GM10847 (cell line): ENCODE data around the gene CDX1.

Experiments
- POLR2A ChIP-seq: IDR thresholded peaks from 2 replicates; pipeline ENCODE4 v1.6.1; 2011; ENCODE audit not compliant: insufficient read length; ENCODE audit errors: extremely low read depth

The CDX1 gene

DNA sequence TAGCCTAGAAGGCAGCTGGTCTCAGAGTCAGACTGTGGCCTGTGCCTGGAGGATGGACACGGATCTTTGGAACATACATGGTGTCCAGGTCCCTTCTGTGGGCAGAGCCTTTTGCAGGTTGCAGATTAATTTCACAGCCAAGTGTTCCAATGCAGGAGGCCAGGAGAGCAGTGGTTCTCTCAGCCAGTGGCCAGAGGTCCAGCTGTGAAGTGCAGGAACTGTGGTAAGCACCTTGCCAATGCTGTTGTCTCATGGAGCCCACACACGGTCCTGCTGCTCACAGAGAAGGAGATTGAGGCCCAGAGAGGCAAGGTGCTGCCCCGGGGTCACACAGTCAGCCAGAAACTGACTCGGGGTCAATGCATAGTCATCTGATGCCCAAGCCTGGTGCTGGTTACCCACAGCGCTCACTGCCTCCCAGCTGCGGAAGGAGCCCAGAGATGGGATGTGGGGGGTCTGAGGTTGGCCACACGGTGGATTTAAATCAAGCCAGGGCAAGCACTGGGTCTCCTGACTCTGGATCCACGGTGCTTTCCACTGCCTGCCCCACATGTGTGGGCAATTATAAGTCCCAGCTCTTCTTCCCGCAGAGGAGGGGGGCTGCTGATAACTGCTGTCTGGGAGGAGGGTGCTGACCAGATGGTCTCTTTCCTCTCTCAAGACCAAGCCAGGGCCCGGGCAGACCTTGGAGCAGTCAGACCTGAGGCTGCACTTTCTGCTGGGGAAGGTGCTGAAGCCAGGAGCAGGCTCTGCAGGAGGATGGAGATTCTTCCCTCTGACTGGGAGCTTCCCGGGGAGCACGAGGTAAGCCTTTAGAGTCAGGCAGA, 13.7 kb upstream of the CDX1 start:
- TF ChIP-seq POLR2A: no peak

DNA sequence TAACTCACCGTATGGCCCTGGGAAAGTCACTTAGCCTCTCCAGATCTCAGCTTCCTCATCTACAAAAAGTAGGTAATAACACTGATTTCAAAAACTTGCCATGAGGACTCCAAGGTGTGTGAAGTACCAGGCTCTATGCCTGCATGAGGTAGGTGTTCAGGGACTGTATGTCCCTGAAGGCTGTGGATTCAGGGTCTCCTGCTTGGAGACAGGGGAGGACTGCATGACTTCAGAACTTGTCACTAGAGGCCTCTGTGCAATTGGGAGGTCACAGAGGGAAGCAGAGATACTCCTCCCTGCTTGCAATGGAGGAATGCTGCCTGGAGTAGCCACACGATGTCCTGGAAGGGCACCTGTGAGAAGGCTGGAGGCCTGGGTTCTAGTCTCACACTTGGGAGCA, 13.1 kb upstream of the CDX1 start:
- TF ChIP-seq POLR2A: no peak

DNA sequence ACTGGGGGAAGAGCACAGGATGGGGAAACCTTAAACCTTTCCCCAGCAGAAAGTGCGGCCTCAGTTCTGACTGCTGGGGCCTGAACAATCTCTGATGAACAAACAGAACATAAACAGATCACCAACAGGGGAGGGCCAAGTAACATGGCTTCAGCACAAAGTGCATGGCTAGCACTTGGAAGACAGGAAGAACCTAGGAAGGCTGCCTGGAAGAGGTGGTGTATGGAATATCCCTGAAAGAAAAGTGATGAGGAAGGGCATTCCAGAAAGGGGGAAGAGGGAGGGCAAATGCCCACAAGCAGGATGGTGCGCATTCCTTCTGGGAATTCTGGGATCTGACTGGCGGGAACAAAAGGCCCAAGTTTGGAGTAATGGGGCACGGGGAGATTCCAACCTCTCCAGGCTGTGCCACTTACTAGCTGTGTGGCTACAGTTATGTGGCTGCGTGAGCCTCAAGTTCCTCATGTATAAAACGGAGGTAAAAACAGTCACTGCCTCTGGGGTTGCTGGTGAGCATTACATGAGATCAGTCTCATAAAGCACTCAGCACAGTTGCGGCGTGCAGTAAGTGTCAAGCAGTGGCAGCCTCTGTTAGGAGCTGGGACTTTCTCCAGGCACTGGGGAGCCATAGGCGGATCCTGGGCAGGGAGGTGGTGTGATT, 12.5 kb upstream of the CDX1 start:
- no peak for TF ChIP-seq POLR2A

DNA sequence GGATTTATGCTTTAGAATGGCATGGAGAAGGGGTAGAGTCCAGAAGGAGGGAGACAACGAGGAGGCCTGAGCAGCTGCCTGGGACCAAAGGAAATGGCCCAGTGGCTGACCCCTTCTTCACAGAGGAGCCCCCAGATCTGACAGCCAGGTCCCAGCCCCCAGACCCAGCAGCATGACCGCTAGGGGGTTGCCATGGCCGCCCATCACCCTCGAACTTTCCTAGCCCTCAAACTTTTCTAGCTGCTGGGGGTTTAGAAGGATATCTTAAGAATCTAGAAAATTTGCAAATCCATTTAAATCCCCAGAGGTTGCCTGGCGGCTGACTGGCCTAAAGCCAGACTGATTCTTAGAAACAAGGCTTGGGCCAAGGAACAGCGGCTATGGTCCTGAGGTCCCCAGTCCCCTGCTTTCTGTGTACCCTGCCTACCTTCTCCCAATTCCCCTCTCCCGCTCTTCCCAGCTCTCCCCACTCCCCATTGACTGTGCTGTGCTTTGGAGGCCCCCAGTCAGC, 11.9 kb upstream of the CDX1 start:
- no peak for TF ChIP-seq POLR2A

DNA sequence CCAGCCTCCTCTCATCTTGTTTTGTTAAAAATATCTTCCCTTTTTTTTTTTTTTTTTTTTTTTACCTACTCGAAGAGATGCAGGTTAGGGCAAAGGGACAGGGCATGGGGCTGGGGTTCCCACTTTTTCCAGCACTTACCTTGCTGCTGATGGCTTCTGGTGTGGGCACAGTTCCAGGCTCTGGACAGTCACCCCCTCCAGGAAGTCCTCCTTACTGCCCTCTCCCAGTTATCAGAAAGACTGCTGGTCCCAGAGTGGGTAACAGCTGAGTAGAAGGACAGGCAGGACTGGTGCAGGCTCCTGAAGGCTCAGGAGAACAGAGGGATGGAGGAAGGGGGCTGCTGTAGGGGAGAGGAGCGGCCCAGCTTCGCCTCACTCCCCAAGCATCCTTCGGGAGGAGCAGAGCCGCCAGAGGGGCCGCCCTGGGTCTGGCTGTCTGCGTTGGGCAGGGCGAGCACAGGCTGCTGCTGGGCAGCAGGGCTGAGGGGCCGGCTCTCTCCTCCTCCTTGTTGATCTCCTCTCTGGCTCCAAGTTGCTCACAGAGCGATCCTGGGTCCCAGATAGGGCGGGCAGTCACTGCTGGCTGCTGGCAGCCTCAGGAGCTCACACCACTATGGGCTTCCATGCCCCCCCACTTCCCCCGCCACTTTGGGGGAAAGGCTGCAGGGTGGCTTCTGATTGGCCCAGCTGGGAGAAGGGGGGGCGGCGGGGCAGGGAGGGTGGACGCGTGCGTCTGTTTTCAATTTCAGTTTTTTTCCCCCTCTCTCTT, 11.1 kb upstream of the CDX1 start, which contains the start of gene PDGFRB:
PDGFRB (minus strand) TSS at position 588 of the 769 bp plus-strand sequence. CDS start 18,798 bp downstream, outside the sequence.
- TF ChIP-seq POLR2A: no peak

DNA sequence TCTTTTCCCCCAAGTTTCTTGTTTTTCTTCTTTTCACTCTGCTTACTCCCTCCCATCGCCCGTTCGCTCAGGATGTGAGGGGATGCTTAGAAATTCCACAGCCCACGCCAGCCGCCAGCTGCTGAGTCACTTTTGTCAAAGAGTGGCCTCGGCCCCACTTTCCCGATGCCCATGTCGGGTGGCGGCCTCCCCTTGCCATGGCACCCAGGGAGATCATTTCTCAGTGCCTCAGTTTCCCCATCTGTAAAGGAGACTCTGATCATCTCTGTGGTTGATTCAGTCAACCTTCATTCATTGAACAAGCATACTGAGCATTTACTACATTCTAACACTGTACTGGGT, 10.6 kb upstream of the CDX1 start:
- TF ChIP-seq POLR2A: no peak

DNA sequence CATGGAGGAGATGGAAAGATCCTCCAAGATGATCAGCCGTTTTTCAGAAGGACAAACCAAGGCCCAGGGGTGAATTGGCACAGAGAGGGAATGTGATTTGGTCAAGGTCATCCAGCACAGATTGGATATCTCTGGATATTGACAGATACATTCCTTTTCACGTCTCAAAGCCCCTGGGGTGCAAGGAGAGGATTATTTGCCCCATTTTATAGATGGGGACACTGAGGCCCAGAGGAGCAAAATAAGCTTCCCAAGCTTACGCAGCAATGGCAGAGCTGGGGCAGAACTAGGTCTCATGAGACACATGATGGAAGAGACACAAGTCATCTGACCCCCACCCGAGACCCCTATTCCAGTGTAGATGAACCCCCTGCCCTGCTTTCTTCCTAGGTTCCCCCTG, 10.0 kb upstream of the CDX1 start:
- TF ChIP-seq POLR2A: no peak

DNA sequence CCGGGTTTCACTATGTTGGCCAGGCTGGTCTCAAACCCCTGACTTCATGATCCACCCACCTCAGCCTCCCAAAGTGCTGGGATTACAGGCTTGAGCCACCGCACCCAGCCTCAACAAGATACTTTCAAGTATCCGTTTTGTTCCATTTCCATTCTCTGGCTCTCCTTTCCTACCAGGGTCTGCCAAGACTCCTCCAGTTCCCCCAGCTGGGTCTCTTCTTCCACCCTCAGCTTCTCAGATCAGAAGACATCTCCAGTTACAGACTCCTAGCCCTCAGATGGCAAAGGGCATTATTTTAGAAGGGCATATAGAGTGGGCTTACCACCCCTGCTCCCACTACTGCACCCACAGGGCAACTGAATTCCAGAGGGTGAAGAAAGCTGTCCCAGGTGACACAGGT, 9.4 kb upstream of the CDX1 start:
- no peak for TF ChIP-seq POLR2A

DNA sequence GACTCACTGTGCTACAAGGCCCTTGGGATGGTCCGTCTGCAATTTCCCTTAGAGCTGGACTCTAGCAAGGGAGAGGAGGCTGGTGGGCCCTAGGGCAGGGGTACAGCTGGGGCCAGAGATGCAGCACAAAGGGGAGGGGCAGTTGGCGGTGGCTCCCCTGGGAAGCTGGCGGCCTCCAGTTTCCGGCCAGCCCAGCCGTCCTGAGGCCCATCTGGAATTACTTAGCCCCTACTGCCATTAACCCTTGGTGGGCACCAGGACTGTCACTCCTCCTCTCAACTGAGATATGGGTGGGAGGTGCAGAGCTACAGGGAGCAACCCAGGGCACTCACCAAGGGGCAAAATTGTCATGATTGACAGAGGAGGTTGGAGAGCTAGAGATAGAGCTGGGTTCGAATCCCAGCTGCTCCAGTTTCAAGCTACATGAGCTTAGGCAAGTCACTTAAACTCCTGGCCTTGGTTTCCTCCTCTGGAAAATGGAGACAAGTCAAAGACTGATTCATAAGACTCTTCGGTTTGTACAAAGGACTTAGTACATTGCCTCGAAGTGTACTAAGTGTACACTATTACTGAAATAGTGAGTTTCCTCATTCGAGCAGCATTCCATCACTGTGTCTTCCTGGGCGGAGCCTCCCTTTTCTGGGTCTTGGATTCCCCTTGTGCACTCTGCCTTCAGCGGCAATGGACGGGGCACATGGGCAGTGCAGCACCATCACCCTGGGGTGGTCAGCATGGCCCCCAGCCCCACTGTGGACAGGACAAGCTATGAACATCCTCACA, 8.2 kb upstream of the CDX1 start:
- no peak for TF ChIP-seq POLR2A

DNA sequence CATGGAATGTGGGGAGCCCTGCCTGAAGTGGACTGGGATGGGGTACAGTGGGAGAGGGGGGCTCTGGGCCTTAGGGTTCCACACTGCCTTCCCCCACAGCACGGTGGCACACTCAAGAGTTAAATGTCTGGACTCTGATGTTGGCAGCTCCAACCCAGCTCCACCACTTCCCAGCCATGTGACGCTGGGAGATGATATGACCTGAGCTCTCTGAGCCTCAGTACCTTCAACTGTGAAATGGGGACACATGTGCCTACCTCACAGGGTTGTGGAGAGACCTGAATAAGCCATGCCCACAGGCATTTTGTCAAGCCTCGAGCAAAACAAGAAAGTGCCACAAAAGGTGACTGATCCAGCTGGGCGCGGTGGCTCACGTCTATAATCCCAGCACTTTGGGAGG, 7.5 kb upstream of the CDX1 start:
- no peak for TF ChIP-seq POLR2A

DNA sequence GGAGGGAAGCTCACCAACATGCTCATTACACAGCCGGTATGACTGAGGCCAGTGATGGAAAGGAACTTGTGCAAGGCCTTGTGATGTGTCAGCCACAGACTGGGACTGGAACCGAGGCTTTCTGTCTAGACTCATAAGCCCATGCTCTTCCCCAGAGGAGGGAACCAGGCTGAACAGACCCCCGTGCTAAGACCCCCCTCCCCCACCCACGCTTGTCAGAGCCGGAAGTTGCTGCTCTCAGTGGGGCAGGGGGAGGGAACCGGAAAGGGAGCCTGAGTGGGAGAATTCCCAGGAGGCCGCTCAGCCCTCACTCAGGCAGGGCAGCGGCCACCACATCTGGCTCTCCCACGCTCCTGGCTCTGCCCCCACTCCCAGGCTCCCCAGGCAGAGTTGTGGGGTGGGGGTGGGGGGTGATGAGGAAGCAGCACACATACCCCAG, 6.8 kb upstream of the CDX1 start:
- no peak for TF ChIP-seq POLR2A

DNA sequence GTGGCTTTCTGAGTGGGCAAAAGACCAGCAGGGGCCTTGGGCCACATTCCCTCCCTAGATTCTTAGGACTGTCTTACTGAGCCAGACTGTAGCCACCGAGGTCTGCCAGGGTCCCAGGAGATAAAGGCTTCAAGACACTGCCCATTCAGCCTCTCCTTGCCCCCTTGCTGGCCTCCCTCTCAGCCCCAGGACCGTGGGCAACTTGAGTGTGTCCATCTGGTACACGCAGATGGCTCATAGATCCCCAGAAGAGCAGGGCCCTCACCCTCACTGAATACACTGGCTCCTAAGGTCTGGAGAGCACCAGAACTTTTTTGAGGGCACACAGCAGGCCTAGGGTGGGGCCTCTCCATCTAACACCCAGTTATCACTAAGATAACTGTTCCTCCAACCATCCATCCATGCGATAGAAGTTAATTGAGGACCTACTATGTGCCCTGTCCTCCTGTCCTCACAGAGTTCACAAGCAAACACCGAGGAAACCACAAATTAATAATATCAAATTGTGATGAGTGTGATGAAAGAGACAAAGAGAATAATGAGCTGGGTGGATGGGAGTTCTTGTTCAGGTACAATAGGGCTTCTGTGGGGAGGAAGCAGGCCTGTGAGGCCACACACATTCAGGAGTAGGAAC, 6.0 kb upstream of the CDX1 start:
- TF ChIP-seq POLR2A: no peak

DNA sequence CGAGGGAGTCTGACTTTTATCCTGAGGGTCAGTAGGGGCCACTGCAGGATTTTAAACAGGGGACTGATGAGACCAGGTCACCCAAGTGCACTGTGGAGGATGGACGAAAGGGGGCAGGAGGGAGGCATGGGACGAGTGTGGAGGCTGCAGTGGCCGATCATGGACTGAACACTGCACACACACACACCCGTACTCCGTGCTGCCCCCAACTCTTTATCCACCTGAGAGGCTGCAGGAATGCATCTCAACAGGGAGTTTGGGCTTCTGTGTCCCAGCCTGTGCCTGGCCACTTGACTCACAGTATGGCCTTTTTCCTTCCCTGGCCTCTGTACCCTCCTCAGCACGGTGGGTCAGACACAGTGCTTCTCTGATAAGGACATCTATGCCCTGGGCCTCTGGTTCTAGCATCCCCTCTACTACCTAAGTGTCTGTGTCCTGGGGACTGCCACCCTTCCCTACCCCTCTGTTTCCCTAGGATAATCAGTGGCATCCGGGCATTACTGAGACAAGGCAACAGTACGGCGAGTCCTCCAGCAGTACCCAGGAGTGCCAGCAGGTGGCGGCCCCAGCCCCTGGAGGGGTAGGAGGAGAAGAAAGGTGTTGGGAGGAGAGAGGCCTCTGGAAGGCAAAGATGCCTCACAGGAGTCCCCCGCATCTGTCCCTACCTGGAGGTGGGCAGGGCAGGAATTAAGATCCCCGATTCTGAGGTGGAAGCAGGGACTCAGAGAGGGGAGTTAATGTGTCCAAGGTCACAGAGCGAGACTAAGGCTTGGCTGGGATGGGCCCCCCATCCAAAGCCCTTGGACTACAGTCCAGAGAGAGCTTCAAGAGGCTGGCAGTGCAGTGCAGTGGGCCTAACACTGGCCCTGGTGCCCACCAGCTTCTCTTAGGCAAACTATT, 5.1 kb upstream of the CDX1 start:
- TF ChIP-seq POLR2A: no peak

DNA sequence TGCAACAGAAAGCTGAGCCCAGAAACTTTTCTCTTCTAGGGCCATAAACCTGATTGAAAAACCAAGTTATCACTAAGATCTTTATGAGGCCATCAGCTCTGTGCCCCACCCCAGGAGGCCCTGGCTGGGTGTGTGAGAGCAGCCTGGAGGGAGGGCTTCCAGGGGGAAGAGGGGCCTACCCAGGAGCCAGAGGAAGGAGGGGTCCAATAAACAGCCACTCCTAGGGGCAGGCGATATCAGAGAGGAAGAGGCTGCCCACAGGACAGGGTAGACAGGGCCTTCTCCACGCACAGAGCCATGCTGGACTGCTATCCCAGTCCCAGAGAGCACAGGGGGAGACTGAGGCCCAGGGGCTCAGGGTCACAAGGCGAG, 4.5 kb upstream of the CDX1 start:
- TF ChIP-seq POLR2A: no peak

DNA sequence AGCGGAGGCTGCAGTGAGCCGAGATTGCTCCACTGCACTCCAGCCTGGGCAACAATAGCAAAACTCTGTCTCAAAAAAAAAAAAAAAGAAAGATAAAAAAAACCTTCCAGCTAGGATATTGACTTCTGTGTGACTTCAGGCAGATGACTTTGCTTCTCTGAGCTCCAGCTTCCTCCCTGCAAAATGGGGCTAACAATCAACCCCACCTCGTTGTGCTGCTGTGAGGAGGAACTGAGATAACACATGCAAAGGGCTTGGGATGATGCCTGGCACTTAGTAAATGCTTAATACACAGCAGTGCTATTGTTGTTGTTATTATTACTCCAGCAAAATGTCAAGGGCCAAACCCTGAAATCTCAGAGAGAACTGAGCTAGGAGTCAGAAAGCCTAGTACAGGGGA, 3.5 kb upstream of the CDX1 start:
- TF ChIP-seq POLR2A: no peak
